OCI-LY3 (cell line): ENCODE measurements around the gene AFTPH.

Experiments used
- CTCF ChIP-seq: fragments of 200-600, 300-600 bp; sonication (generic); IDR thresholded peaks from 2 replicates; pipeline ENCODE4 v1.5.1; 2014; ENCODE audit warnings: antibody characterized with exemption, low read length, low read depth
- EZH2phosphoT487 ChIP-seq: fragments of 200-600 bp; shearing (Covaris generic); IDR thresholded peaks from 2 replicates; pipeline ENCODE4 v1.6.1; 2018; ENCODE audit warnings: antibody characterized with exemption, mixed run types, low read depth

DNA sequence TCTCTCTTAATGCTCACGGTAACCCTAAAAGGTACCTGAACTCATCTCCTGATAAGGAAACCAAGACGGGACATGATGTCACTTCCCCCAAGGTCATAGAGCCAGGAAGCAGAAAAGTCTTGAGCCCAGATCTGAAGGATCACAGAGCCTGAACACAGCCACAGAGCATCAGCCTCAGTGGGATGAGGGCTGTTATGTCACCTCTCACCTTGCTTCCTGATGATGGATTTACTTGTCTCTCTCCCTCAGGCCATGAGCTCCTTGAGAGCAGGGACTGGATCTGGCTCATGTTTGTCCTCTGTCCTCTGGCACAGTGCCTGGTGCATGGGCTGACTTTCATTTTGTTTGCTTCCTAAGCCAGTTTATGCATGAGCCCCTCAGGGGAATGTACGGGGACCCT is 75.3 kb downstream of the AFTPH start:
- no peak for TF ChIP-seq EZH2phosphoT487
- TF ChIP-seq CTCF: no peak
